ENCODE measurements around the gene CUEDC1. TPM values are rescaled to one million over a fixed set of nuclear protein-coding genes. Genes with fewer than 3 reads are reported as not detected.

The CUEDC1 gene
- total and polyA plus RNA-seq, 9 of the 15 experiments (the other 6 are each of a cell fraction or from before 2014, with no cell fraction given) = 0.20 to 4.1 (median 1.6) TPM; not detected in 1

DNA sequence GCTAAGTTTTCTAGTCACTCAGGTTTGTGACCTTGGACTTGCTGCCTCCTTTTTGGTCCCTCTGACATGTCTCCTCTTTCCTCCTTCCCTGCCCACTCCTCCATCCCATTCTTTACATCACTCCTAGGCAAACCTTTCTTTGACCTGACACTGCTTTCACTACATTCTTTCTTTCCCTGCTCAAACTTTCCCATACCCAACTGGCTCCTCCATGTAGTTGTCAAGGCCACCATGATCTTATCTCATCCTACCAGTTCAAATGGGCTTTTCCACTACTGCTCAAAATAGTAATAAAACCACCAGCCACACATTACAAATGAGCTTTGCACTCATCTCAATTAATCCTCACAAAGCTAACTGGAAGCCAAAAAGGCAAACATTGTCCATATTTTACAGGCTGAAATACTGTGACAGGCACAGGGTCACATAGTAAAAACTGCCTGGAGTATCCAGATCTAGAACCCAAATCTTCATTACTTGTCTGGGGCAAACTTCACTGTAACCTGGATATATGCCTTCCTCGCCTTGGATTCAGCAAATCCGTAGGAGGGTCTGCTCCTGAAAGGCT, 119.8 kb downstream of the CUEDC1 start (continued):
- TF ChIP-seq CBX3 (IDR thresholded peaks at IDR 0.05; ENCODE audit: borderline replicate concordance in 1 of 2, low read length in 2 of 2) (no peak), RFX1 (IDR thresholded peaks at IDR 0.05) (peak; percentile 41), ZNF384 (IDR thresholded peaks at IDR 0.05; ENCODE audit: low read depth, low read length) (no peak), ZNF239 (CRISPR knock-in tag; IDR thresholded peaks at IDR 0.05) (no peak), TAF9B (IDR thresholded peaks at IDR 0.05; ENCODE audit: partially characterized antibody) (no peak), ZNF274 (IDR thresholded peaks at IDR 0.05; ENCODE audit: borderline replicate concordance, low read depth, low read length) (no peak), CHCHD3 (CRISPR knock-in tag; IDR thresholded peaks at IDR 0.05) (no peak), ZNF41 (CRISPR knock-in tag; conservative IDR thresholded peaks at IDR 0.05) (no peak), EHMT2 (IDR thresholded peaks at IDR 0.05) (0 out of 2 replicates have a peak, but pooled peaks have one; percentile 36)
- TF ChIP-seq, protein P1, sequence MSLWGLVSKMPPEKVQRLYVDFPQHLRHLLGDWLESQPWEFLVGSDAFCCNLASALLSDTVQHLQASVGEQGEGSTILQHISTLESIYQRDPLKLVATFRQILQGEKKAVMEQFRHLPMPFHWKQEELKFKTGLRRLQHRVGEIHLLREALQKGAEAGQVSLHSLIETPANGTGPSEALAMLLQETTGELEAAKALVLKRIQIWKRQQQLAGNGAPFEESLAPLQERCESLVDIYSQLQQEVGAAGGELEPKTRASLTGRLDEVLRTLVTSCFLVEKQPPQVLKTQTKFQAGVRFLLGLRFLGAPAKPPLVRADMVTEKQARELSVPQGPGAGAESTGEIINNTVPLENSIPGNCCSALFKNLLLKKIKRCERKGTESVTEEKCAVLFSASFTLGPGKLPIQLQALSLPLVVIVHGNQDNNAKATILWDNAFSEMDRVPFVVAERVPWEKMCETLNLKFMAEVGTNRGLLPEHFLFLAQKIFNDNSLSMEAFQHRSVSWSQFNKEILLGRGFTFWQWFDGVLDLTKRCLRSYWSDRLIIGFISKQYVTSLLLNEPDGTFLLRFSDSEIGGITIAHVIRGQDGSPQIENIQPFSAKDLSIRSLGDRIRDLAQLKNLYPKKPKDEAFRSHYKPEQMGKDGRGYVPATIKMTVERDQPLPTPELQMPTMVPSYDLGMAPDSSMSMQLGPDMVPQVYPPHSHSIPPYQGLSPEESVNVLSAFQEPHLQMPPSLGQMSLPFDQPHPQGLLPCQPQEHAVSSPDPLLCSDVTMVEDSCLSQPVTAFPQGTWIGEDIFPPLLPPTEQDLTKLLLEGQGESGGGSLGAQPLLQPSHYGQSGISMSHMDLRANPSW (CRISPR knock-in tag; IDR thresholded peaks at IDR 0.05) = no peak
- TF ChIP-seq, protein P2, sequence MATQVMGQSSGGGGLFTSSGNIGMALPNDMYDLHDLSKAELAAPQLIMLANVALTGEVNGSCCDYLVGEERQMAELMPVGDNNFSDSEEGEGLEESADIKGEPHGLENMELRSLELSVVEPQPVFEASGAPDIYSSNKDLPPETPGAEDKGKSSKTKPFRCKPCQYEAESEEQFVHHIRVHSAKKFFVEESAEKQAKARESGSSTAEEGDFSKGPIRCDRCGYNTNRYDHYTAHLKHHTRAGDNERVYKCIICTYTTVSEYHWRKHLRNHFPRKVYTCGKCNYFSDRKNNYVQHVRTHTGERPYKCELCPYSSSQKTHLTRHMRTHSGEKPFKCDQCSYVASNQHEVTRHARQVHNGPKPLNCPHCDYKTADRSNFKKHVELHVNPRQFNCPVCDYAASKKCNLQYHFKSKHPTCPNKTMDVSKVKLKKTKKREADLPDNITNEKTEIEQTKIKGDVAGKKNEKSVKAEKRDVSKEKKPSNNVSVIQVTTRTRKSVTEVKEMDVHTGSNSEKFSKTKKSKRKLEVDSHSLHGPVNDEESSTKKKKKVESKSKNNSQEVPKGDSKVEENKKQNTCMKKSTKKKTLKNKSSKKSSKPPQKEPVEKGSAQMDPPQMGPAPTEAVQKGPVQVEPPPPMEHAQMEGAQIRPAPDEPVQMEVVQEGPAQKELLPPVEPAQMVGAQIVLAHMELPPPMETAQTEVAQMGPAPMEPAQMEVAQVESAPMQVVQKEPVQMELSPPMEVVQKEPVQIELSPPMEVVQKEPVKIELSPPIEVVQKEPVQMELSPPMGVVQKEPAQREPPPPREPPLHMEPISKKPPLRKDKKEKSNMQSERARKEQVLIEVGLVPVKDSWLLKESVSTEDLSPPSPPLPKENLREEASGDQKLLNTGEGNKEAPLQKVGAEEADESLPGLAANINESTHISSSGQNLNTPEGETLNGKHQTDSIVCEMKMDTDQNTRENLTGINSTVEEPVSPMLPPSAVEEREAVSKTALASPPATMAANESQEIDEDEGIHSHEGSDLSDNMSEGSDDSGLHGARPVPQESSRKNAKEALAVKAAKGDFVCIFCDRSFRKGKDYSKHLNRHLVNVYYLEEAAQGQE (IDR thresholded peaks at IDR 0.05; ENCODE audit: borderline replicate concordance) = no peak
- TF ChIP-seq, protein P2 (CRISPR knock-in tag; IDR thresholded peaks at IDR 0.05; ENCODE audit: low read depth) = no peak
- TF ChIP-seq, protein P3, sequence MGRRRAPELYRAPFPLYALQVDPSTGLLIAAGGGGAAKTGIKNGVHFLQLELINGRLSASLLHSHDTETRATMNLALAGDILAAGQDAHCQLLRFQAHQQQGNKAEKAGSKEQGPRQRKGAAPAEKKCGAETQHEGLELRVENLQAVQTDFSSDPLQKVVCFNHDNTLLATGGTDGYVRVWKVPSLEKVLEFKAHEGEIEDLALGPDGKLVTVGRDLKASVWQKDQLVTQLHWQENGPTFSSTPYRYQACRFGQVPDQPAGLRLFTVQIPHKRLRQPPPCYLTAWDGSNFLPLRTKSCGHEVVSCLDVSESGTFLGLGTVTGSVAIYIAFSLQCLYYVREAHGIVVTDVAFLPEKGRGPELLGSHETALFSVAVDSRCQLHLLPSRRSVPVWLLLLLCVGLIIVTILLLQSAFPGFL (CRISPR knock-in tag; IDR thresholded peaks at IDR 0.05) = no peak
